ENCODE results near the gene RUVBL1.

GRCh38 chr3:128107834-128108233 lies 15.8 kb downstream of the RUVBL1 start:
- TF ChIP-seq EP300 (IDR thresholded peaks at IDR 0.05) (no peak), CTCF (IDR thresholded peaks at IDR 0.05) (no peak)
